Limb (tissue), 2 donors: ENCODE data around the gene TARP.
A peak's percentile ranks its signal among the peaks of the same experiment; 100 is the strongest.

Experiments
- DNase-seq, 2 donors: peaks; one replicate each; pipeline ENCODE4 v3.0.0-alpha.2; 2016; ENCODE audit errors: extremely low spot score in 2 of 2

Gene TARP

DNA sequence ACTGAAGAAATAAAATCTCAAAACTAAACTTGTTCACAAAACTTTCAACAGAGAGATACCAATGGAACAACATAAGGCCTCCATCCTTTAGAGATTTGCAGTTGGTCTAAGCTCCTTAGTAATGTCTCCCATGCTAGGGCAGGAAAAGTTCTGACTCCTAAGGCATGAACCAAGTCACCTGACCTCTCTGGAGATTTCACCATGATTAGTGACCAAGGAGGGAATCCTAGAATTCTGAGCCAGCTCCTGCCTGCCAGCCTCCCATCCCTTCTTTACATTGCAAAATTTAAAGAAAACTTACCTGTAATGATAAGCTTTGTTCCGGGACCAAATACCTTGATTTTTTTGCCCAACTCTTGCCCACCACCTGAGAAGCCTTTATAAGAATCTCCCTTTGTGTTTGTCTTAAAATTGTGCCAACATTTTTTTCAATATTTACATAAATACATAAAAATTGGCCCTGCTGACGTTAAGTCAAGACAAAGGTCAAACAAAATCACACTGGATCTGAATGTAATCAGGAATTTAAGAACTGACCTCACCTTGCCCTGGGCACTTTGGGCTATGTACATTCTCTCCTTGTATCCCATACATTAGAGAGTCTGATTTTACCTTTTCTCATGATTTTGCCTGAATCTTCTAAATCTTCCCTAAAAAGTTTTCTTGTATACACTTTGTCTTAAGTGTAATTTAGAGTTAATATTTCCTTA lies at the start of gene TARP:
TARP (minus strand) TSS at position 351 of the 710 bp plus-strand sequence.
- DNase-seq: no peak

- DNase-seq: no peak
Measured at GRCh38 chr7:38323156-38323555, 49.7 kb upstream of the TARP start.

DNA sequence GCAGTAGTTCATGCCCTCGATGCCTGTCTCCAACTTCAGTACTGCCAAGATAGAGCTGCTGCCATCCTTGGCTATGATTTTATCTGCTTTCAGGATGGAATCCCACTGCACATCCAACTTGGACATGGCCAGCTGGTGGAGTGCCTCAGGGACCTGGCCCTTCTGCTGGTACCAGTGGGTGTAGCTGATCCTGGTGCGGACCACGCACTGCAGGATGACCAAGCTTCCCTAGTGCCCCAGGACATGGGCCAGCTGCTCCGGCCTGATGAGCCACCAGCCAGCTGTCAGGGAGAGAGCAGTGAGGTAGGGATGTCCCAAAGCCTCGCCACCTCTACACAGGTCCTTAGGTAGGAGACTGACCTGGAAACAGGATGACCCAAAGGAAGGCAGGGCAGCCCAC lies 49.0 kb upstream of the TARP start:
- DNase-seq: no peak

DNA sequence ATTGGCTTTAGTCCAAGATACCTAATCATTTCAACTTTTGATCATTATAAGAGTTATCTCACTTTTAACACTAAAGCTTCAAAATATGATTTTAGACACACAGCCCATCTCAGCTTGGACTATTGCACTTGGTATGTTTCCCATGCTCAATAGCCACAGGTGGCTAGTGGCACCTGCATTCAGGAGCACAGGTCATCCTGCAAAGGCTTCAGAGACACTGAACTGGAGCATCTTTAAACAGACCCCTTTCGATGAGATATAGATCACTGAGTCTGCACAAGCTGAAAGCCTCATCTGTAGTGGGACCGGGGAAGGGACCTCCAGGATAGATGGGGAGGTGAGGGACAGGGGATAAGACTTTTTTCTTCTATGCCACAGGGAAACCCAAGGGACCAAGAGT lies 48.5 kb upstream of the TARP start:
- no peak for DNase-seq

- no peak for DNase-seq
Measured at GRCh38 chr7:38321515-38321944, 48.1 kb upstream of the TARP start.

DNA sequence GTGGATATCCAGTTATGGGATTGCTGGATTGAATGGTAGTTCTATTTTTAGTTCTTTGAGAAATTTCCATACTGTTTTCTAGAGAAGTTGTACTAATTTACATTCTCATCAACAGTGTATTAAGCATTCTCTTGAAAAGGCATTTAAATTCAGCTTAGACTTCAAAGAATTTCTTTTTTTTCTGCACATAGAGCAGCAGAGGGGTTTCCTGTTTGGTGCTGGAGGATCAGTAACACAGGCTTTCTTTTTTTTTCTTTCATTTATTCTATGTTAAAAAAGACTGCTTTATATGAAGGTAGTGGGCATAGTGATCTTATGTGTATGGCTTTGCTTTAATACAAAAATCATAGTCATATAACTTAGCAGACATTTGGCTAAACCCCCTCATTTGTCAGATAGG lies 47.6 kb upstream of the TARP start:
- no peak for DNase-seq

DNA sequence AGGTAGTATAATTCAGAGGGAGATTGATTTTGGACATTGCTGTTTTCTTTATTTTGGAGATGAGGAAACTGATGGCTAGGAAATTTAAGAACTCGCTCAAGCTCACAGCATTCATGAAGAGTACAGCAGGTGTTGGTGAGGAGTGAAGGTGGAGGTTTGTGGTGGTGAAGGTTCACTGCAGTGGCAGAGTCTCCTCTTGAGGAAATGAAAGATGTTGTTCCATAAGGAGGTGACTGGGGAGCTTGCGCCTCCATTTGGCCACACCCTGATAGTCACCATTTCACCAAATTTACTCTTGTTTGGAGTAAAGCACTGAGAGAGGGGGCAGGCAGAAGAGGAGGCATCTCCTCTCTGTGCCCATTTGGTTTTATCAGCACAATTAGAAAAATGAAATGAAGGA lies 46.4 kb upstream of the TARP start:
- no peak for DNase-seq

GRCh38 chr7:38318803-38319416 lies 45.5 kb upstream of the TARP start:
- DNase-seq: peak in 1 of 2 donors; percentile 45

DNA sequence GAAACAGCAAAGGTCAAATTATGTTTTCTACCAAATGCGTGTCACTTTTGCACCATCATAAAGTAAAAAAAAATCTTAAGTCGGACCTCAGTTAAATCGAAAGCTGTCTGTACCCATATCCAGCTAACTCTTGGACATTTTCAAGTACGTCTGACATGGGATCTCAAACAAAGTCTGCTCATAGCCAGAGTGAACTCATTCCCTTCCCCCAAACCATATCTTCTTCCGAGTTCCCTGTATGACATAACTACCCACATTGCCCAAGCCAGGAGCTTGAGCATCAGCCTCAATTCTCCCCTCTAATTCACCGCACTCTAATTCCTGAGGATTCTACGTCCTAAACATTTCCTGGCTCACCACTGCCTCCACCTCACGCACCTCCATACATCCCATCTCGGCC lies 44.8 kb upstream of the TARP start:
- DNase-seq: no peak

DNA sequence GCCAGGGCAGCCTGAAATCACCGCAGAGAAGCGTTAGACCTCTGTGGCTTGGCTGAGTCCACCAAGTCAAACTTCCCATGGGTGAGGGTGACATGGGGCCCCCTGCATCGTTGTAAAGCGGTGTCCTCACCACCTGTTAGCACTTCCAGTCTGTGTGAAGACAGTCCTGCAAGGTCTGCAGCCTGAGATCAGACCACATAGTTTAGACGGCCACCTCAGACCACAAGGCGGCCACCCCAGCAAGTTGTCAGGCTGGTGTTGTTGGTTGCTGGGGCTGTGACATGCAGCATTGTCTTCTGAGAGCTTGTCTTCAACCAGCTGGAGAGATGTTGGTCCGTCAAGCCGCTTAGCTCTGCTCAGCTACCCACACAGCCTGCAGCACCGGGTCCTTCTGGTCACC lies 44.1 kb upstream of the TARP start:
- DNase-seq: no peak

GRCh38 chr7:38316733-38317360 lies 43.4 kb upstream of the TARP start:
- DNase-seq: no peak

DNA sequence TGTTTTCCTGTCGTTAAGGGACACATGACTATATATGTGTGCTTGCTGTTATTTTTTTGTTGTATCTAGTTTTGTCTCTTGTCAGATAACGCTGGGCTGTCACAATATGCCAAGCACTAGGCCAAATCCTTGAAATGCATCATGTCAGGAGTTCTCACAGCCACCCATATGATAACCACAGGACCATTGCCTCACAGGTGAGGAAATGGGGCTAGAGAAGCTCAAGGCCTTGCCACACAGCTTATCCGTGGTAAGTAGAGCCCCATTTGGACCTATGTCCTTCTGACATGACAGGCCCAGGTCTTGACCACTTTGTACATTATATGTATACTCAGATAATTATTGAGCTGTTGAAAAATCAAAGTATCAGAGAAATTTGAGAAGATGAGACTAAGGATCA lies 42.0 kb upstream of the TARP start:
- no peak for DNase-seq

- DNase-seq: no peak
Measured at GRCh38 chr7:38312821-38313220, 39.4 kb upstream of the TARP start.

DNA sequence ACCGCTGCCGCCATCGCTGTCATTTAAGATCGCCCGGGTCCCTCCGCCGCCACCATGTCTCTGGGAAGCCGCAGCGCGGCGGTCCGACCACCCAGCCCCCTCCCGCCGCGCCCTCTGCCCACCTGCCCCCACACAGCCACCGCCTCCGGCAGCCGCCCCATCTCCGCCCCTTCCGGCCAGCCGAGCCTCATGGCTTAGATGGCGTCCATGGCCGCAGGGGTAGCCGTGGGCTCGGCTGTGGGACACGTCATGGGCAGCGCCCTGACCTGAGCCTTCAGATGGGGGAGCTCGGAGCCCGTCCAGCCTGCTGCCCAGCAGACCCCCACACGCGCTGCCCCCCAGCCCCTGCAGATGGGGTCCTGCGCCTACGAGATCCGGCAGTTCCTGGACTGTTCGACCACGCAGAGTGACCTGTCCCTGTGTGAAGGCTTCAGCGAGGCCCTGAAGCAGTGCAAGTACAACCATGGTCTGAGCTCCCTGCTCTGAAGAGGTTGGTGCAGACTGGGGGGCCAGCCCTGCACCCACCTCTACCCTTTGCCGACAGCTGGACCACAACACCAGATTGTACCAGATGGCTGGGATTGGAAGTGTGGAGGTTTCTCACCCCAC lies 38.0 kb upstream of the TARP start:
- DNase-seq: peak in 1 of 2 donors; percentile 66

- DNase-seq: no peak
Measured at GRCh38 chr7:38310591-38311101, 37.2 kb upstream of the TARP start.

DNA sequence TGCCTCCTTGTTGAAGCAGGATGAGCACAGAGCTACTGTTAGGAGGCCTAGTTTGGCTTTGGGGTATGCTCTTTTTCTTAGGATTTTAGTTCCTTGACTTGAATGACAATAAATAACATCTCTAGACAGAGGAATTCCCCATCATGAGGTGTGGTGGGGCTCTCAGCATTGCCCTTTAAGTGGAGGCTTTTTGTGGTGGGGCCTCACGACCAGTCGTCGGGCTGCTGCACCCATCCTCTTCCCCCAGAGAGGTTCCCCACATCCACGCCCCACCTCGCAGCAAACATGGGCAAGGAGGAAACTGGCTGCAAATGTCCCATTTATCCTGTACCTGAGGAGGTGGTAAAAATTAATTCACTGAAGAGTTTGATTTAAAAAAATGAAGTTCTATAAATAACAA lies 36.1 kb upstream of the TARP start:
- no peak for DNase-seq

DNA sequence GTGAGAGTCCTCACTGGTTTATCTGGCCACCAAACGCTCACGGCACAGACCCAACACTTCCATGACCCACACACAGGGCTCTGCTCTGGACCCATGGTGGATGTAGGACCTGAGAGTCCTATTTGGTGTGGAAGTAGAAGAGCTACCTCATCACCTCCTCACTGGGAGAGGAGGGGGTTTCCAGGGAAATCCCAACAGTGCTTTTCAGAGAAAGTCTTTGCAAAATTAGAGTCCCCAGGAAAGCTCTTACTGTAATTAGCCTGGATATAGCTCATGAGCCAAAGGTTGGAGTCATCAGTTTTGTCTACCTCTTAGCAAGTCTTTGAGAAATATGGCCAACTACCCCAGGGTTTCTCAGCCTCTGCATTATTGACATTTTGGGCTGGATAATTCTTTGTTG lies 34.7 kb upstream of the TARP start:
- no peak for DNase-seq

- DNase-seq: no peak
Measured at GRCh38 chr7:38307640-38308039, 34.2 kb upstream of the TARP start.

- DNase-seq: no peak
Measured at GRCh38 chr7:38306914-38307313, 33.5 kb upstream of the TARP start.

- DNase-seq: no peak
Measured at GRCh38 chr7:38306171-38306570, 32.7 kb upstream of the TARP start.

DNA sequence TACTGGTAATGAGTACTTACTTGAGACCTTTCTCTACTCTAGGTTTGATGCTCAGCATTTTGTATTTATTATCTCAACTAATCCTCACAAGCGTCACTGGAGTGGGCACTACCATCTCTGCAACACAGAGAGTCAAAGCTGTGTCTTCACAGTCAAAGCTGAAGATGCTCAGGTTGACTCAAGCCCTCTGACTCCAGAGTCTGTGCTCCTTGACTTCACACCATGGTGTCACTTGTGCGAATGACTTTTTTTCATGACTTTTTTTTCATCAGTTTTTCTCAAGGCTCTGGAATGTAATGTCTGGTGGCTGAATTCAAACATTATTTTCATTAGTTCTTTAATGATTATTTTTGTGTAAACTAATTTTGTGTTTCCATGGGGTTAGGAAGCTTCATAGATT lies 30.4 kb upstream of the TARP start:
- DNase-seq: no peak

DNA sequence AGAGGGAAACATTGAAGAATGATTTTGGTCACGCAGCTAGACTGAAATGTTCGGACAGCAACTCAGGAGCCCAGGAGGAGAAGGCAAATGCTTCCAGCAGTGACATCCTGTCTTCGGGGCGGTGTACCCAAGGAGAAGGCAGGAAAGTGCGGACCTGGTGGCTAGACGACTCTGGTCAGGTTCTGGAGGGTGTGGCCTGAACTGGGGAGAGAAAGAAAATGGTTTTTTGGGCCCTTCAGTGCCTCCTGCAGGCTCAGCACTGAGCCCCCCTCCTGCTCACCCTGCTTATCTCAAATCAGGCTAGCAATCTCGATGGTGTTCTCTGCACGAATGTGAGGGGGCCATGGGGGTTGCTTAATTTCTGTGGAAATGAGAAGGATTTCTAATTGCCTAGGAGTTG lies 26.7 kb upstream of the TARP start:
- no peak for DNase-seq
